K562 (cell line): ENCODE measurements around the gene REXO2. TPM values are rescaled to one million over a fixed set of nuclear protein-coding genes. Genes with fewer than 3 reads are reported as not detected.

ENCODE experiments used
- CHD2 ChIP-seq: IDR thresholded peaks from 2 replicates; pipeline ENCODE4 v1.6.1; 2011; ENCODE audit warnings: low read depth, low read length
- ETV5 ChIP-seq: sonication (generic); formaldehyde crosslinking; IDR thresholded peaks from 2 replicates; pipeline ENCODE4 v1.4.0; 2020; ENCODE audit warnings: low read depth, mild to moderate bottlenecking, missing genetic modification reagents
- FOSL1 ChIP-seq: fragments of 200-800 bp; sonication (Bioruptor generic); conservative IDR thresholded peaks from 2 replicates; pipeline ENCODE4 v1.6.1; 2016; ENCODE audit warnings: missing genetic modification characterization, missing compliant biosample characterization
- GABPB1 ChIP-seq: sonication (generic); formaldehyde crosslinking; IDR thresholded peaks from 2 replicates; pipeline ENCODE4 v1.8.0; 2022; ENCODE audit warnings: mild to moderate bottlenecking, missing genetic modification reagents
- GTF2F1 ChIP-seq: IDR thresholded peaks from 2 replicates; pipeline ENCODE4 v1.6.1; 2011; ENCODE audit warnings: low read depth, low read length, improper control_type of control experiment
- MLX ChIP-seq, 2 experiments: fragments of 450-650 bp in 1 of 2; sonication (generic) in 1 of 2; formaldehyde crosslinking; conservative IDR thresholded peaks; 2 replicates each; pipeline versions ENCODE4 v1.4.0 to v1.8.1; 2020 to 2022; ENCODE audit warnings: mild to moderate bottlenecking in 1 of 2, missing genetic modification reagents in 1 of 2
- MXI1 ChIP-seq: IDR thresholded peaks from 2 replicates; pipeline ENCODE4 v1.6.1; 2011; ENCODE audit warnings: low read depth, mild to moderate bottlenecking, improper control_type of control experiment, low read length
- ZBTB26 ChIP-seq: fragments of 450-650 bp; formaldehyde crosslinking; IDR thresholded peaks from 2 replicates; pipeline ENCODE4 v1.4.0; 2022; ENCODE audit warnings: missing genetic modification characterization
- ZFP30 ChIP-seq: fragments of 250-450 bp; sonication (Bioruptor Pico); IDR thresholded peaks from 2 replicates; pipeline ENCODE4 v1.8.0; 2022; ENCODE audit warnings: moderate library complexity, mild to moderate bottlenecking, inconsistent platforms, borderline replicate concordance
- ZNF212 ChIP-seq: fragments of 450-650 bp; formaldehyde crosslinking; IDR thresholded peaks from 2 replicates; pipeline ENCODE4 v1.4.0; 2020; ENCODE audit warnings: mild to moderate bottlenecking
- polyA plus RNA-seq, 8 experiments: library from polyadenylated mRNA; depleted of rRNA in 4 of 8; stranded (reverse) in 5 of 8; unstranded in 3 of 8; fragments of >200 nt; fragmentation: Nextera tagmentation in 2 of 8; fragmentation: Illumina TruSeq in 1 of 8; extraction: Ambion mirVana in 2 of 8; extraction: Trizol in 1 of 8; gene quantifications; 2 replicates each; pipeline versions ENCODE4 v1.2.1 to v1.2.3, GENCODE V29; 2011 to 2014; ENCODE audit warnings: inconsistent platforms in 1 of 8, missing spikeins in 1 of 8
- total RNA-seq, 7 experiments: library from RNA; depleted of rRNA in 6 of 7; stranded (reverse); fragments of >200 nt in 6 of 7; fragmentation: Illumina TruSeq in 2 of 7; extraction: Trizol in 2 of 7; gene quantifications; 2 replicates each; pipeline versions ENCODE4 v1.2.1 to v1.2.3, GENCODE V29; 2011 to 2021; ENCODE audit warnings: low replicate concordance in 1 of 7
- TF ChIP-seq, protein P1 (sequence below): fragments of 450-650 bp; IDR thresholded peaks from 2 replicates; pipeline ENCODE4 v1.6.1; 2016; ENCODE audit warnings: mild to moderate bottlenecking, moderate library complexity
- TF ChIP-seq, protein P2 (sequence below): fragments of 450-650 bp; IDR thresholded peaks from 2 replicates; pipeline ENCODE4 v1.6.1; 2016; ENCODE audit warnings: missing biosample characterization, missing genetic modification characterization

REXO2 gene
- total and polyA plus RNA-seq, 9 of the 15 experiments (the other 6 are each of a cell fraction or from before 2014, with no cell fraction given) = 143 to 370 (median 193) TPM

DNA sequence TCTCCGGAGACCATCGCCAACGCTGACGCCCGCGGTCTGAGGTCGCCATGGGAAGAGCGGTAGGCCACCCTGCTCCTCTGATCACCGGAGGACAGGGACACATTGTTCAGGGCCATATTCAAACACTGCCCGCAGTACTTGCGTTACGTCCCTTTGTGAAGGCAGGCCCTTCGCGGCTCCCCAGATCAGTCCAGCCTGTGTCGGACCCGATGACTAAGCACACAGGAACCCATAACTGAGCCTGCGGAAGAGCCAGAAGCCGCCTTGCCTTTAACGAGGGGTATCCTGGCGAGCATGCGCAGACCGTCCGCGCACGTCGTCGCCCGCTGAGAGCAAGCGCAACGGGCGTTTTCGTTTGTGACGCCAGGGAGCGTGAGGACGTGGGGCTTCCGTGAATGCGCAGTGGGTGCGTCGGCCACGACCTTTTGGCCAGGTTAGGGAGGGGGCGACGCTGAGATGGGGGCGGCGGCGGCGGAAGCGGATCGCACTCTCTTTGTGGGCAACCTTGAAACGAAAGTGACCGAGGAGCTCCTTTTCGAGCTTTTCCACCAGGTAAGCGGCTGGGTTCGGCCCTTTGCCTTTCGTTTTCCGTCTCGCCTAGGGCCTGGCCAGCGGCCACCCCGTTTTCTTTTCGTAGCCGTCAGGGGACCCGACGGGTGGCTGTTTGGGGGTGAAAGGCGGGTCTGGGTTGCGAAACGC, 38.9 kb upstream of the REXO2 start, which contains the start of the genes C11orf71 and RBM7 (continued):
- TF ChIP-seq, protein P1, sequence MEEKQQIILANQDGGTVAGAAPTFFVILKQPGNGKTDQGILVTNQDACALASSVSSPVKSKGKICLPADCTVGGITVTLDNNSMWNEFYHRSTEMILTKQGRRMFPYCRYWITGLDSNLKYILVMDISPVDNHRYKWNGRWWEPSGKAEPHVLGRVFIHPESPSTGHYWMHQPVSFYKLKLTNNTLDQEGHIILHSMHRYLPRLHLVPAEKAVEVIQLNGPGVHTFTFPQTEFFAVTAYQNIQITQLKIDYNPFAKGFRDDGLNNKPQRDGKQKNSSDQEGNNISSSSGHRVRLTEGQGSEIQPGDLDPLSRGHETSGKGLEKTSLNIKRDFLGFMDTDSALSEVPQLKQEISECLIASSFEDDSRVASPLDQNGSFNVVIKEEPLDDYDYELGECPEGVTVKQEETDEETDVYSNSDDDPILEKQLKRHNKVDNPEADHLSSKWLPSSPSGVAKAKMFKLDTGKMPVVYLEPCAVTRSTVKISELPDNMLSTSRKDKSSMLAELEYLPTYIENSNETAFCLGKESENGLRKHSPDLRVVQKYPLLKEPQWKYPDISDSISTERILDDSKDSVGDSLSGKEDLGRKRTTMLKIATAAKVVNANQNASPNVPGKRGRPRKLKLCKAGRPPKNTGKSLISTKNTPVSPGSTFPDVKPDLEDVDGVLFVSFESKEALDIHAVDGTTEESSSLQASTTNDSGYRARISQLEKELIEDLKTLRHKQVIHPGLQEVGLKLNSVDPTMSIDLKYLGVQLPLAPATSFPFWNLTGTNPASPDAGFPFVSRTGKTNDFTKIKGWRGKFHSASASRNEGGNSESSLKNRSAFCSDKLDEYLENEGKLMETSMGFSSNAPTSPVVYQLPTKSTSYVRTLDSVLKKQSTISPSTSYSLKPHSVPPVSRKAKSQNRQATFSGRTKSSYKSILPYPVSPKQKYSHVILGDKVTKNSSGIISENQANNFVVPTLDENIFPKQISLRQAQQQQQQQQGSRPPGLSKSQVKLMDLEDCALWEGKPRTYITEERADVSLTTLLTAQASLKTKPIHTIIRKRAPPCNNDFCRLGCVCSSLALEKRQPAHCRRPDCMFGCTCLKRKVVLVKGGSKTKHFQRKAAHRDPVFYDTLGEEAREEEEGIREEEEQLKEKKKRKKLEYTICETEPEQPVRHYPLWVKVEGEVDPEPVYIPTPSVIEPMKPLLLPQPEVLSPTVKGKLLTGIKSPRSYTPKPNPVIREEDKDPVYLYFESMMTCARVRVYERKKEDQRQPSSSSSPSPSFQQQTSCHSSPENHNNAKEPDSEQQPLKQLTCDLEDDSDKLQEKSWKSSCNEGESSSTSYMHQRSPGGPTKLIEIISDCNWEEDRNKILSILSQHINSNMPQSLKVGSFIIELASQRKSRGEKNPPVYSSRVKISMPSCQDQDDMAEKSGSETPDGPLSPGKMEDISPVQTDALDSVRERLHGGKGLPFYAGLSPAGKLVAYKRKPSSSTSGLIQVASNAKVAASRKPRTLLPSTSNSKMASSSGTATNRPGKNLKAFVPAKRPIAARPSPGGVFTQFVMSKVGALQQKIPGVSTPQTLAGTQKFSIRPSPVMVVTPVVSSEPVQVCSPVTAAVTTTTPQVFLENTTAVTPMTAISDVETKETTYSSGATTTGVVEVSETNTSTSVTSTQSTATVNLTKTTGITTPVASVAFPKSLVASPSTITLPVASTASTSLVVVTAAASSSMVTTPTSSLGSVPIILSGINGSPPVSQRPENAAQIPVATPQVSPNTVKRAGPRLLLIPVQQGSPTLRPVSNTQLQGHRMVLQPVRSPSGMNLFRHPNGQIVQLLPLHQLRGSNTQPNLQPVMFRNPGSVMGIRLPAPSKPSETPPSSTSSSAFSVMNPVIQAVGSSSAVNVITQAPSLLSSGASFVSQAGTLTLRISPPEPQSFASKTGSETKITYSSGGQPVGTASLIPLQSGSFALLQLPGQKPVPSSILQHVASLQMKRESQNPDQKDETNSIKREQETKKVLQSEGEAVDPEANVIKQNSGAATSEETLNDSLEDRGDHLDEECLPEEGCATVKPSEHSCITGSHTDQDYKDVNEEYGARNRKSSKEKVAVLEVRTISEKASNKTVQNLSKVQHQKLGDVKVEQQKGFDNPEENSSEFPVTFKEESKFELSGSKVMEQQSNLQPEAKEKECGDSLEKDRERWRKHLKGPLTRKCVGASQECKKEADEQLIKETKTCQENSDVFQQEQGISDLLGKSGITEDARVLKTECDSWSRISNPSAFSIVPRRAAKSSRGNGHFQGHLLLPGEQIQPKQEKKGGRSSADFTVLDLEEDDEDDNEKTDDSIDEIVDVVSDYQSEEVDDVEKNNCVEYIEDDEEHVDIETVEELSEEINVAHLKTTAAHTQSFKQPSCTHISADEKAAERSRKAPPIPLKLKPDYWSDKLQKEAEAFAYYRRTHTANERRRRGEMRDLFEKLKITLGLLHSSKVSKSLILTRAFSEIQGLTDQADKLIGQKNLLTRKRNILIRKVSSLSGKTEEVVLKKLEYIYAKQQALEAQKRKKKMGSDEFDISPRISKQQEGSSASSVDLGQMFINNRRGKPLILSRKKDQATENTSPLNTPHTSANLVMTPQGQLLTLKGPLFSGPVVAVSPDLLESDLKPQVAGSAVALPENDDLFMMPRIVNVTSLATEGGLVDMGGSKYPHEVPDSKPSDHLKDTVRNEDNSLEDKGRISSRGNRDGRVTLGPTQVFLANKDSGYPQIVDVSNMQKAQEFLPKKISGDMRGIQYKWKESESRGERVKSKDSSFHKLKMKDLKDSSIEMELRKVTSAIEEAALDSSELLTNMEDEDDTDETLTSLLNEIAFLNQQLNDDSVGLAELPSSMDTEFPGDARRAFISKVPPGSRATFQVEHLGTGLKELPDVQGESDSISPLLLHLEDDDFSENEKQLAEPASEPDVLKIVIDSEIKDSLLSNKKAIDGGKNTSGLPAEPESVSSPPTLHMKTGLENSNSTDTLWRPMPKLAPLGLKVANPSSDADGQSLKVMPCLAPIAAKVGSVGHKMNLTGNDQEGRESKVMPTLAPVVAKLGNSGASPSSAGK = peak; percentile 75
- TF ChIP-seq ZFP30 (CRISPR knock-in tag) = no peak
- TF ChIP-seq ZNF212 = 0 out of 2 replicates have a peak, but pooled peaks have one; percentile 47
- TF ChIP-seq, protein P2, sequence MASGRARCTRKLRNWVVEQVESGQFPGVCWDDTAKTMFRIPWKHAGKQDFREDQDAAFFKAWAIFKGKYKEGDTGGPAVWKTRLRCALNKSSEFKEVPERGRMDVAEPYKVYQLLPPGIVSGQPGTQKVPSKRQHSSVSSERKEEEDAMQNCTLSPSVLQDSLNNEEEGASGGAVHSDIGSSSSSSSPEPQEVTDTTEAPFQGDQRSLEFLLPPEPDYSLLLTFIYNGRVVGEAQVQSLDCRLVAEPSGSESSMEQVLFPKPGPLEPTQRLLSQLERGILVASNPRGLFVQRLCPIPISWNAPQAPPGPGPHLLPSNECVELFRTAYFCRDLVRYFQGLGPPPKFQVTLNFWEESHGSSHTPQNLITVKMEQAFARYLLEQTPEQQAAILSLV = peak; percentile 75
- TF ChIP-seq GABPB1 (CRISPR knock-in tag) = peak; percentile 79
- peak; percentile 79 for TF ChIP-seq ETV5 (CRISPR knock-in tag)
- TF ChIP-seq GTF2F1 = peak; percentile 35; the same call in 1 of the 2 replicates
- peak; percentile 36; the same call in 1 of the 2 replicates for TF ChIP-seq MXI1
- TF ChIP-seq CHD2 = peak; percentile 11; the same call in 1 of the 2 replicates
- TF ChIP-seq FOSL1 = peak; percentile 83
- TF ChIP-seq ZBTB26 (CRISPR knock-in tag) = peak; percentile 21; the same call in 1 of the 2 replicates
- TF ChIP-seq MLX (CRISPR knock-in tag; conservative IDR thresholded peaks at IDR 0.05) = no peak
